H1 (cell line): ENCODE results near the gene DYNC1I2. TPM values are rescaled to one million over a fixed set of nuclear protein-coding genes. Genes with fewer than 3 reads are reported as not detected.

Experiments used
- CTCF ChIA-PET: fragments of 300-600 bp; sonication (Branson Sonifier 250); formaldehyde crosslinking; loops from one replicate; lab custom pipeline; 2021; ENCODE audit not compliant: partially characterized antibody; lab: Charles Lee
- POLR2A ChIA-PET: fragments of 300-600 bp; sonication (Branson Sonifier 250); formaldehyde crosslinking; loops from one replicate; lab custom pipeline; 2021; ENCODE audit warnings: inconsistent platforms; ENCODE audit not compliant: partially characterized antibody; lab: Charles Lee
- DNase-seq, 2 experiments: peaks; one replicate each; pipeline versions ENCODE4 v3.0.0 to v3.0.0-alpha.2; 2010 to 2022; ENCODE audit warnings: low spot score in 2 of 2, low read depth in 1 of 2, mixed read lengths in 1 of 2
- FAIRE-seq: peaks from 2 replicates; lab custom pipeline; 2011; peaks lifted over from hg19 to GRCh38; lab: Jason Lieb, UNC
- H2AFZ ChIP-seq: 2 replicates; pipeline ENCODE4 v1.8.1; 2012; ENCODE audit warnings: low read length, inconsistent platforms
- H2AK5ac ChIP-seq: 2 replicates; pipeline ENCODE4 v1.6.1; 2013; ENCODE audit warnings: low read depth, low read length
- H2BK120ac ChIP-seq: replicated peaks from 2 replicates; pipeline ENCODE3; 2013; ENCODE audit warnings: low read depth, low read length, inconsistent platforms
- H2BK12ac ChIP-seq: 2 replicates; pipeline ENCODE4 v1.6.1; 2013; ENCODE audit warnings: low read depth, low read length
- H2BK15ac ChIP-seq: 2 replicates; pipeline ENCODE4 v1.6.1; 2013; ENCODE audit warnings: low read length
- H2BK20ac ChIP-seq: 2 replicates; pipeline ENCODE4 v1.6.1; 2013; ENCODE audit warnings: low read length
- H2BK5ac ChIP-seq: 2 replicates; pipeline ENCODE4 v1.6.1; 2013; ENCODE audit warnings: low read depth, low read length
- H3K14ac ChIP-seq: 2 replicates; pipeline ENCODE4 v1.6.1; 2013; ENCODE audit warnings: inconsistent platforms; ENCODE audit not compliant: insufficient read length
- H3K18ac ChIP-seq: 2 replicates; pipeline ENCODE4 v1.6.1; 2013; ENCODE audit warnings: low read length; ENCODE audit errors: extremely low read depth
- H3K23ac ChIP-seq: 2 replicates; pipeline ENCODE4 v1.6.1; 2013; ENCODE audit warnings: inconsistent platforms; ENCODE audit not compliant: insufficient read length
- H3K23me2 ChIP-seq: 2 replicates; pipeline ENCODE4 v1.6.1; 2013; ENCODE audit warnings: low read depth, low read length
- H3K27ac ChIP-seq: 2 replicates; pipeline ENCODE4 v1.6.1; 2011; ENCODE audit warnings: low read depth, low read length, inconsistent platforms
- H3K27me3 ChIP-seq, 4 experiments: replicated peaks in 1 of 4; 1 replicate in 1 of 4; 2 replicates in 3 of 4; pipeline versions ENCODE4 v1.6.1 to v1.8.1; 2011 to 2013; ENCODE audit warnings: low read length in 3 of 4, mild to moderate bottlenecking in 3 of 4, inconsistent platforms in 2 of 4, mixed read lengths in 2 of 4, moderate library complexity in 1 of 4; ENCODE audit not compliant: control insufficient read depth in 3 of 4, insufficient read depth in 3 of 4; ENCODE audit errors: extremely low read depth in 1 of 4
- H3K36me3 ChIP-seq, 4 experiments: 2 replicates each; pipeline versions ENCODE4 v1.6.1 to v1.8.1; 2011 to 2013; ENCODE audit warnings: mild to moderate bottlenecking in 4 of 4, low read length in 3 of 4, moderate library complexity in 2 of 4, control low read depth in 1 of 4, inconsistent platforms in 1 of 4; ENCODE audit not compliant: insufficient read depth in 4 of 4, control insufficient read depth in 2 of 4
- H3K4ac ChIP-seq: replicated peaks from 2 replicates; pipeline ENCODE3; 2013; ENCODE audit warnings: low read length, low read depth, mixed read lengths, inconsistent platforms; ENCODE audit not compliant: insufficient read length
- H3K4me1 ChIP-seq, 4 experiments: replicated peaks in 1 of 4; 1 replicate in 1 of 4; 2 replicates in 3 of 4; pipeline versions ENCODE4 v1.6.1 to v1.8.1; 2011 to 2013; ENCODE audit warnings: low read length in 3 of 4, inconsistent platforms in 2 of 4, mixed read lengths in 1 of 4; ENCODE audit not compliant: insufficient read depth in 4 of 4, control insufficient read depth in 3 of 4
- H3K4me2 ChIP-seq, 2 experiments: 2 replicates each; pipeline versions ENCODE4 v1.6.1 to v1.8.1; 2011 to 2013; ENCODE audit warnings: low read depth in 2 of 2, low read length in 2 of 2, control low read depth in 1 of 2, inconsistent platforms in 1 of 2, mild to moderate bottlenecking in 1 of 2; ENCODE audit not compliant: insufficient read depth in 1 of 2
- H3K4me3 ChIP-seq, 4 experiments: fragments of 200-600, 300-600 bp in 1 of 4; sonication (generic), shearing (Covaris generic), sonication (Bioruptor Twin) in 1 of 4; 2 replicates each; pipeline versions ENCODE4 v1.5.1 to v1.8.1; 2011 to 2016; ENCODE audit warnings: low read length in 4 of 4, low read depth in 3 of 4, control low read depth in 2 of 4, inconsistent platforms in 2 of 4, mild to moderate bottlenecking in 2 of 4, mixed read lengths in 1 of 4, moderate library complexity in 1 of 4; ENCODE audit not compliant: insufficient read depth in 2 of 4; ENCODE audit errors: extremely low read depth in 1 of 4
- H3K56ac ChIP-seq: replicated peaks from 2 replicates; pipeline ENCODE3; 2013; ENCODE audit warnings: low read depth, mild to moderate bottlenecking, mixed read lengths, low read length, inconsistent platforms; ENCODE audit not compliant: insufficient read length
- H3K79me1 ChIP-seq: 2 replicates; pipeline ENCODE4 v1.6.1; 2013; ENCODE audit warnings: low read depth, low read length, control low read depth
- H3K79me2 ChIP-seq, 2 experiments: 2 replicates each; pipeline versions ENCODE4 v1.6.1 to v1.8.1; 2012 to 2013; ENCODE audit warnings: low read length in 2 of 2, mild to moderate bottlenecking in 2 of 2, inconsistent platforms in 1 of 2; ENCODE audit not compliant: insufficient read depth in 2 of 2, control insufficient read depth in 1 of 2
- H3K9ac ChIP-seq, 4 experiments: replicated peaks in 1 of 4; 1 replicate in 1 of 4; 2 replicates in 3 of 4; pipeline versions ENCODE4 v1.6.1 to v1.8.1; 2011 to 2013; ENCODE audit warnings: low read depth in 3 of 4, low read length in 3 of 4, control low read depth in 2 of 4, mild to moderate bottlenecking in 2 of 4, moderate library complexity in 2 of 4, inconsistent platforms in 1 of 4; ENCODE audit errors: extremely low read depth in 1 of 4
- H3K9me3 ChIP-seq, 2 experiments: 2 replicates each; pipeline versions ENCODE4 v1.6.1 to v1.8.1; 2012 to 2013; ENCODE audit warnings: mild to moderate bottlenecking in 2 of 2, moderate library complexity in 2 of 2, control low read depth in 1 of 2, inconsistent platforms in 1 of 2, low read depth in 1 of 2, low read length in 1 of 2, mixed read lengths in 1 of 2; ENCODE audit not compliant: insufficient read depth in 2 of 2
- H4K20me1 ChIP-seq, 2 experiments: replicated peaks in 1 of 2; 2 replicates each; pipeline versions ENCODE3 to v1.8.1; 2011 to 2013; ENCODE audit warnings: inconsistent platforms in 2 of 2, low read length in 2 of 2, mild to moderate bottlenecking in 1 of 2; ENCODE audit not compliant: insufficient read depth in 2 of 2, control insufficient read depth in 1 of 2
- H4K5ac ChIP-seq: 2 replicates; pipeline ENCODE4 v1.6.1; 2013; ENCODE audit warnings: low read length, low read depth, mixed read lengths, inconsistent platforms; ENCODE audit not compliant: insufficient read length
- H4K8ac ChIP-seq: 2 replicates; pipeline ENCODE4 v1.8.0; 2013; ENCODE audit warnings: mild to moderate bottlenecking, moderate library complexity, low read length, inconsistent platforms; ENCODE audit not compliant: insufficient read depth; ENCODE audit errors: extremely low read depth
- H4K91ac ChIP-seq: replicated peaks from 2 replicates; pipeline ENCODE3; 2013; ENCODE audit warnings: low read length, mixed read lengths, inconsistent platforms; ENCODE audit not compliant: insufficient read length
- BCL11A ChIP-seq, 2 experiments: IDR thresholded peaks; one replicate each; pipeline ENCODE4 v1.6.1; 2011; ENCODE audit warnings: low read depth in 2 of 2, low read length in 2 of 2, mild to moderate bottlenecking in 2 of 2
- TAF1 ChIP-seq: IDR thresholded peaks from 2 replicates; pipeline ENCODE4 v1.6.1; 2011; ENCODE audit warnings: mild to moderate bottlenecking, low read depth, low read length
- WGBS, 2 experiments: shearing (Covaris generic) in 1 of 2; methylation state at CpG; one replicate each; pipeline versions ENCODE4 v1.1.6 to v1.1.7; 2013 to 2015; ENCODE audit warnings: low lambda C conversion rate in 2 of 2, mixed read lengths in 2 of 2, inconsistent platforms in 1 of 2, low coverage in 1 of 2, missing lambda C conversion rate in 1 of 2; ENCODE audit not compliant: insufficient replicate concordance in 2 of 2, insufficient coverage in 1 of 2, insufficient read length in 1 of 2; ENCODE audit errors: extremely low coverage in 1 of 2, missing lambda C conversion rate in 1 of 2; 5-methylcytosine and 5-hydroxymethylcytosine counted together
- polyA plus RNA-seq, 7 experiments: library from polyadenylated mRNA; depleted of rRNA in 3 of 7; stranded (reverse) in 5 of 7; unstranded in 2 of 7; fragments of >200 nt in 5 of 7; fragments of 200-250 nt in 2 of 7; gene quantifications; 1 replicate in 5 of 7; 2 replicates in 1 of 7; 4 replicates in 1 of 7; pipeline versions ENCODE4 v1.2.1 to v1.2.3, GENCODE V29; 2011 to 2013; ENCODE audit warnings: missing spikeins in 2 of 7, mixed read lengths in 2 of 7
- total RNA-seq: library from RNA; stranded (reverse); fragmentation: NEBNext Ultra II Directional; extraction: Animal tissue kit (Norgen Biotek cat#: 25700); gene quantifications from 2 replicates; pipeline ENCODE4 v1.2.1, GENCODE V29; 2021

The DYNC1I2 gene
- total and polyA plus RNA-seq, 2 of the 8 experiments (the other 6 are each of a cell fraction or from before 2014, with no cell fraction given), result 67.3 to 68.1 TPM

- no peak overlapping the region for H2BK5ac ChIP-seq
- H2BK20ac ChIP-seq, result no peak overlapping the region
- peaks cover 0 to 9% (median 0%) of the 10 kb centered on the region in 4 experiments; a peak in 1 of 7 replicates for H3K4me1 ChIP-seq
- H2BK15ac ChIP-seq, result no peak overlapping the region
- H4K5ac ChIP-seq, result no peak overlapping the region
- H2BK120ac ChIP-seq, result no peak overlapping the region
- ChIA-PET CTCF (interaction anchor here (1.6 kb wide), 1 partner anchor 105 kb away, joined by 3 read pairs; no protein-coding TSS in a partner anchor), POLR2A (no interaction called here)
- H3K4me3 ChIP-seq, result no peak overlapping the region
- WGBS, 2 experiments, result 89% methylated on average over 7 of the region's 7 CpGs; no CpG with 5 or more reads in 1 of the 2 experiments
- TF ChIP-seq BCL11A (IDR thresholded peaks at IDR 0.05; ENCODE audit: low read depth in 2 of 2, low read length in 2 of 2) (no peak), TAF1 (no peak)
- H4K91ac ChIP-seq, result no peak overlapping the region
- no peak for DNase-seq
- no peaks in the 10 kb centered on the region for H3K36me3 ChIP-seq
- no peak overlapping the region for H2AFZ ChIP-seq
- no peak overlapping the region for H2BK12ac ChIP-seq
- H3K18ac ChIP-seq, result no peak overlapping the region
- no peaks in the 10 kb centered on the region for H3K23me2 ChIP-seq
- no peak overlapping the region for H3K4me2 ChIP-seq
- no peaks in the 10 kb centered on the region for H4K20me1 ChIP-seq
- H3K56ac ChIP-seq, result no peak overlapping the region
- H3K14ac ChIP-seq, result no peak overlapping the region
- H4K8ac ChIP-seq, result no peak overlapping the region
- no peaks in the 10 kb centered on the region for H3K27me3 ChIP-seq
- H3K9me3 ChIP-seq, result no peaks in the 10 kb centered on the region
- no peak overlapping the region for H3K4ac ChIP-seq
- FAIRE-seq, result no peak
- H3K79me2 ChIP-seq, result no peaks in the 10 kb centered on the region
- H3K27ac ChIP-seq, result no peak overlapping the region
- H3K23ac ChIP-seq, result no peak overlapping the region
- no peak overlapping the region for H3K9ac ChIP-seq
- H2AK5ac ChIP-seq, result no peak overlapping the region
- no peaks in the 10 kb centered on the region for H3K79me1 ChIP-seq
These were observed 15.4 kb upstream of the DYNC1I2 start for GRCh38 chr2:171671867-171672266.
